SJSA1 (cell line): ENCODE results near the gene GPATCH11. TPM values are rescaled to one million over a fixed set of nuclear protein-coding genes. Genes with fewer than 3 reads are reported as not detected.
A peak's percentile ranks its signal among the peaks of the same experiment; 100 is the strongest.

ENCODE experiments used
- DNase-seq, 2 experiments: peaks; one replicate each; pipeline ENCODE4 v3.0.0-alpha.2; 2015 to 2020; ENCODE audit warnings: low spot score in 2 of 2, low read depth in 1 of 2
- H3K27ac ChIP-seq: fragments of 250-450 bp; sonication (Bioruptor Pico); 2 replicates; pipeline ENCODE4 v1.5.1; 2020; ENCODE audit warnings: mild to moderate bottlenecking, moderate library complexity
- H3K27me3 ChIP-seq: fragments of 250-450 bp; sonication (Bioruptor Pico); replicated peaks from 2 replicates; pipeline ENCODE4 v1.5.1; 2020; ENCODE audit warnings: mild to moderate bottlenecking, moderate library complexity
- H3K36me3 ChIP-seq: fragments of 250-450 bp; sonication (Bioruptor Pico); 2 replicates; pipeline ENCODE4 v1.5.1; 2020; ENCODE audit warnings: mild to moderate bottlenecking
- H3K4me1 ChIP-seq: fragments of 250-450 bp; sonication (Bioruptor Pico); replicated peaks from 2 replicates; pipeline ENCODE4 v1.6.1; 2021; ENCODE audit warnings: mild to moderate bottlenecking
- H3K4me3 ChIP-seq: fragments of 250-450 bp; sonication (Bioruptor Pico); 2 replicates; pipeline ENCODE4 v1.5.1; 2020; ENCODE audit warnings: mild to moderate bottlenecking
- H3K9me3 ChIP-seq: fragments of 250-450 bp; sonication (Bioruptor Pico); replicated peaks from 2 replicates; pipeline ENCODE4 v1.5.1; 2020; ENCODE audit warnings: mild to moderate bottlenecking
- total RNA-seq: library from RNA; depleted of rRNA; stranded (reverse); fragments of >200 nt; shearing (Covaris generic); gene quantifications from 2 replicates; pipeline ENCODE4 v1.2.3, GENCODE V29; 2014

The GPATCH11 gene
- total RNA-seq, 1 experiment from 2014 or later: 15.5 TPM

DNA sequence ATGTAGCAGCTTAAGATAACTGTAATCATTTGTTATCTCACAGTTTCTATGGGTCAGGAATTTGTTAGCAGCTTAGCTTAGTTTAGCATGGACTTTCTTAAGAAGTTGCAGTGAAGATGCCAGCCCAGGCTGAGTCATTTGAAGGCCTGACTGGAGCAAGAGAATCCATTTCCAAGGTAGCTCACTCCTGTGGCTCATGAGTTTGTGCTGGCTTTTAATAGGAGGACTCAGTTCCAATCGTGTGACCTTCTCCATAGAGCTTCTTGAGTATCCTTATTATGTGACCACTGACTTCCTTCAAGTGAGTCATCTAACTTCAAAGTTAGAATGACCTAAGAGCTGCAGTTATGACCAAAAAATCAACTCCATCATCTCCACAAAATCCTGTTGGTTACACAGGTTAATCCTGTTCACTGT, 1.4 kb downstream of the GPATCH11 start:
- no peak overlapping the region for H3K27ac ChIP-seq
- DNase-seq: peak in 1 of 2 experiments; percentile 10
- H3K36me3 ChIP-seq: peaks cover 25% of the 10 kb centered on the region
- peaks cover 15% of the 10 kb centered on the region for H3K4me1 ChIP-seq
- no peaks in the 10 kb centered on the region for H3K9me3 ChIP-seq
- H3K4me3 ChIP-seq: no peak overlapping the region
- no peaks in the 10 kb centered on the region for H3K27me3 ChIP-seq

DNA sequence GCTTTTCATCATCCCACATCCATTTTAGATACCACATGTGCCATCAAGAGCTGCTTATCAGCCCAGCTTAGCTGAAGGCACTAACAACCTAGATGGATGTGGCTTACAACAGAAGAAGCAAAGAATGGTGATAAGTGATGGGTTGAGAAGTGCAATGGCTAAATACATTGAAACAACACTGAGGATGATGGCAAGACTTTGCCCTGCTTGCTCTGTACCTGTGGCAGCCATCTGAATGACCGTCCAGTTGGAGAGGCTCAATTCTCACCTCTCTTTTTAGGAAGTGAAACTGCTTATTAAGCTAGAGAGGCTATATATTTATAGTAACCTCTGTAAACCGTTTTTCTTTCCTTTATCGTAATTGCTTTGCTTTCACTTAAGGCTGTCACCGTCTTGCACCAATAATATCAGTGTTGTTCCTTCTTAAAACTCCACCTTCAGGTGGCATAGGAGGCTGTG, 5.7 kb downstream of the GPATCH11 start:
- Histone ChIP-seq H3K9me3 (no peaks in the 10 kb centered on the region), H3K27me3 (no peaks in the 10 kb centered on the region), H3K4me3 (no peak overlapping the region), H3K27ac (no peak overlapping the region), H3K4me1 (peaks cover 9% of the 10 kb centered on the region), H3K36me3 (peaks cover 52% of the 10 kb centered on the region)
- no peak for DNase-seq

DNA sequence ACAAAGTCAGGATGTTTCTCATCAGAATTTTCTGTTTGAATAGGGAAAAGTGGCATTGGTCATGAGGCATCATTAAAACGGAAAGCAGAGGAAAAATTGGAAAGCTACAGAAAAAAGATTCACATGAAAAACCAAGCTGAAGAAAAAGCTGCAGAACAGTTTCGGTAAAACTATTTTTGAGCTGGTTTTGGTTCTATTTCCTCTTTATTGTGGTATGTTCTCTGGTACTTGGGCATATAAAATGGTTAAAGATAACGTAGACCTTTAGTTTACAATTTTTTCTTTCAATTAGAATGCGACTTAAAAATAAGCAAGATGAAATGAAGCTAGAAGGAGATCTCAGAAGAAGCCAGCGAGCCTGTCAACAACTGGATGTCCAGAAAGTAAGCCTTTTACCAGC, 7.6 kb downstream of the GPATCH11 start:
- Histone ChIP-seq H3K27me3 (no peaks in the 10 kb centered on the region), H3K4me3 (no peak overlapping the region), H3K27ac (no peak overlapping the region), H3K4me1 (no peaks in the 10 kb centered on the region), H3K9me3 (no peaks in the 10 kb centered on the region), H3K36me3 (peaks cover 62% of the 10 kb centered on the region)
- DNase-seq: no peak

DNA sequence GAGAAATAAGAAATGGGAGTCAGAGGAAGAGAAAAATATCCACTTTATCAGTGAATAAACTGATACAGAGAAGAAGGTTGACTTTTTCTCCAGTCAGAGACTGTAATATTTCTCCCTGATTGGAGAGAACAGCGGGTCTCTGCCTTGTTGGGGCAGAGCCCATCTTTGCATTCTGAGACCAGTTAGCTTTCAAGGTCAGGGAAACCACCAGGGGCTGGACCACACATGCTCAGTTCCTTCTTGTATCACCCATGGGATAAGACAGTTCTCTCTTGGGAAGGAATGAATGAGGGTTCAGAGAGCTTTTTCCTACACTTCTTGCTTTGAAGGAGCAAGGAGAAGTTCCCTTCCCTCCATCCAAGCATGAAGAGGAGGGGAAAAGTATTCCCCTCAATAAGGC, 12.2 kb downstream of the GPATCH11 start:
- no peaks in the 10 kb centered on the region for H3K4me1 ChIP-seq
- DNase-seq: no peak
- no peak overlapping the region for H3K4me3 ChIP-seq
- H3K27ac ChIP-seq: no peak overlapping the region
- peaks cover 62% of the 10 kb centered on the region for H3K36me3 ChIP-seq
- no peaks in the 10 kb centered on the region for H3K27me3 ChIP-seq
- no peaks in the 10 kb centered on the region for H3K9me3 ChIP-seq

DNA sequence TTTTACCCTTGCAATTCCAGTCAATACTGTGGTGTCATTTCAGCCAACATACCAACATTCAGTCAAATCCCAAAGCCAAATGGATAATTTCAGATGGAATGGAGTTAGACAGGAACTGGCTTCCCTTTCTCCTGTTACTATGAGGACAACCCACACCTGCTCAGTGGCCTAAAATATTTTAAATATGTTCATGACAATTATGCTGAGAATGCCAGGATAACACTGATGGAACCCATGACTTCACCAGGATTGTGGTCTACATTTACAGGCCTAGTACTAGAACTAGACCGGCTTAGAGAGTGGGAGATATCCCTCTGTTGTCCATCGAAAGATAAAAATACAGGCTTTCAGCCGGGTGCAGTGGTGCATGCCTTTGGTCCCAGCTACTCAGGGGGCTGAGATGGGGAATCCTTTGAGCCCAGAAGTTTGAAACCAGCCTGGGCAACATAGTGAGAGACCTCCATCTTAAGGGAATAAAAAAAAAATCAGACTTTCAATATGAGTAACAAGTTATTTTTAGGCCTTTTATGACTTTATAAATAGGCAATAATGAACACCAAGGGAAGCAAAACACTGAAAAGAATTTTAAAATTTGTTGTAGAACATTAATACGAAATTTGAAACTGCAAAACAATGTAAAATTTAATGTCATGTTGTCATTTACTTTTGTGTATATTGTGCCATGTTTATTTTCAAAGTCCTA, 14.2 kb downstream of the GPATCH11 start:
- no peak for DNase-seq
- no peak overlapping the region for H3K27ac ChIP-seq
- peaks cover 4% of the 10 kb centered on the region for H3K4me1 ChIP-seq

GRCh38 chr2:37100054-37100453, 15.7 kb downstream of the GPATCH11 start:
- H3K9me3 ChIP-seq: no peaks in the 10 kb centered on the region
- no peak overlapping the region for H3K27ac ChIP-seq
- H3K4me1 ChIP-seq: peaks cover 16% of the 10 kb centered on the region
- H3K27me3 ChIP-seq: no peaks in the 10 kb centered on the region
- peaks cover 36% of the 10 kb centered on the region for H3K36me3 ChIP-seq
- DNase-seq: no peak
- no peak overlapping the region for H3K4me3 ChIP-seq

More for the DNA sequence above, 14.2 kb downstream of the GPATCH11 start:
- no peaks in the 10 kb centered on the region for H3K27me3 ChIP-seq
- no peaks in the 10 kb centered on the region for H3K9me3 ChIP-seq
- peaks cover 48% of the 10 kb centered on the region for H3K36me3 ChIP-seq
- no peak overlapping the region for H3K4me3 ChIP-seq

GRCh38 chr2:37102588-37102987, 18.3 kb downstream of the GPATCH11 start:
- DNase-seq: no peak
- H3K27me3 ChIP-seq: no peaks in the 10 kb centered on the region
- no peak overlapping the region for H3K27ac ChIP-seq
- H3K36me3 ChIP-seq: peaks cover 31% of the 10 kb centered on the region
- H3K4me3 ChIP-seq: no peak overlapping the region
- no peaks in the 10 kb centered on the region for H3K9me3 ChIP-seq
- peaks cover 16% of the 10 kb centered on the region for H3K4me1 ChIP-seq

DNA sequence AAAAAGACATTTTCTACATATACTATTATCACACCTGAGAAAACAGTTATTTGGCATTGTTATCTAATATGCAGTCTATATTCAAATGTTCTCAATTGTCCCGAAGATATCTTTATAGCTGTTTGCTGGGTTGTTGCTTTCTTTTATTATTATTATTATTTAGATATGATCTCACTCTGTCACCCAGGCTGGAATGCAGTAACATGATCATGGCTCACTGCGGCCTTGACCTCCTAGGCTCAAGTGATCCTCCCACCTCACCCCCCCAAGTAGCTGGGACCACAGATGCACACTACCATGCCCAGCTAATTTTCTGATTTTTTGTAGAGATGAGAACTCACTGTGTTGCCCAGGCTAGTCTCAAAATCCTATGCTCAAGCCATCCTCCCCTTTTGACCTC, 19.9 kb downstream of the GPATCH11 start:
- Histone ChIP-seq H3K27ac (peak overlapping the region; percentile 56), H3K27me3 (no peaks in the 10 kb centered on the region)
- DNase-seq: peak in 1 of 2 experiments; percentile 11

GRCh38 chr2:37105150-37105549, 20.8 kb downstream of the GPATCH11 start:
- H3K9me3 ChIP-seq: no peaks in the 10 kb centered on the region
- no peak overlapping the region for H3K4me3 ChIP-seq
- no peak overlapping the region for H3K27ac ChIP-seq
- DNase-seq: no peak
- H3K36me3 ChIP-seq: peaks cover 44% of the 10 kb centered on the region
- peaks cover 16% of the 10 kb centered on the region for H3K4me1 ChIP-seq
- no peaks in the 10 kb centered on the region for H3K27me3 ChIP-seq

More for the DNA sequence above, 19.9 kb downstream of the GPATCH11 start:
- peaks cover 16% of the 10 kb centered on the region for H3K4me1 ChIP-seq
- no peaks in the 10 kb centered on the region for H3K9me3 ChIP-seq
- H3K4me3 ChIP-seq: no peak overlapping the region
- peaks cover 38% of the 10 kb centered on the region for H3K36me3 ChIP-seq

GRCh38 chr2:37109523-37109922, 25.2 kb downstream of the GPATCH11 start:
- DNase-seq: no peak
- Histone ChIP-seq H3K36me3 (peaks cover 47% of the 10 kb centered on the region), H3K27ac (no peak overlapping the region), H3K4me1 (peaks cover 2% of the 10 kb centered on the region), H3K4me3 (no peak overlapping the region), H3K9me3 (no peaks in the 10 kb centered on the region), H3K27me3 (no peaks in the 10 kb centered on the region)

DNA sequence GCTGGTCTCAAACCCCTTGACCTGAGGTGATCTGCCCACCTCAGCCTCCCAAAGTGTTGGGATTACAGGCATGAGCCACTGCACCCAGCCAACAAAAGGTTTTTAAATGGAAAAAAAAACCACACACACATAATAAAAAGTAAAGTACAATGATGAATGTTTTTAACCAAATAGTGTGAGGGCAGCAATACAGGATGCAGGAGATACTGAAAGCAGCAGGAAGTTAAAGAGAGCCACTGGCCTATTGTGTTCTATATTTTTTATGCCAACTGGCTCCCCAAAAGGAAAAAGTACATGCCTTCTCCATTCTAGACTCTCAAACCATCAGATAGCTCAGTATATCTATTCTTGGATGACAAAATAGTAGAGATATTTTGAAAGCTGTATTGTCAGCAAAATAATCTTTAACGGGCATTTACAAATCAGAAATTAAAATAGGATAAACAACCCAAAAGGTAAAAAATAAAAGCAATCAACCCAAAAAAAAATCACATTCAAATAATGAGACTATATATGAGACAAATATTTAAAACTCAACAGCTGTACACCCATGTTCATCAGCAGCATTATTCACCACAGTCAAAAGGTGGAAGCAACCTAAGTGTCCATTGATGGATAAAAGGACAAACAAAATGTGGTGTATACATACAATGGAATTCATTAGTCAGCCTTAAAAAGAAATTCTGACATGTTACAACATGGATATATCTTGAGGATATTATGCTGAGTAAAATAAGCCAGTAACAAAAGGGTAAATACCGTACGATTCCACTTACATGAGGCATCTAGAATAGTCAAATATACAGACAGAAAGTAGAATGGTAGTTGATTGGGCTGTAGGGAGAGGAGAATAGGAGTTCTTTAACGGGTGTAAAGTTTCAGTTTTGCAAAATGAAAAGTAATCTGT, 26.2 kb downstream of the GPATCH11 start:
- no peak for DNase-seq

DNA sequence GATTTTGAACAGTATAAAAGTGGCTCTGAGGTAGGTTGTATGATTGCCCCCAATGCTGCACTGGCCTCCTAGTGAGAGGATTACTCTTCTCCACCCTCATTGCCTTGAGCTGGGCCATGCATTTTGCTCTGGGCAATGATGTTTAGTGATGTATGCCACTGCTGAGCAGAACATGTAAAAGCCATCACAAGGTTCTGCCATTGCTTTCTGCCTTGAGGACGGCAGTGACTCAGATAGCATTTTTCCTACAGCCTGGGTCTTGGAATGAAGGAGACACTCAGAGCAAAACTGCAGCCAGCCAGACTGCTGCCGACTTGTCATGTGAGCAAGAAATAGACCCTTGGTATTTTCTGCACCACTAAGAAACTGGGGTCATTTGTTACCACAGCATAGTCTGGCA, 27.6 kb downstream of the GPATCH11 start:
- H3K27me3 ChIP-seq: no peaks in the 10 kb centered on the region
- no peak overlapping the region for H3K27ac ChIP-seq
- H3K9me3 ChIP-seq: no peaks in the 10 kb centered on the region
- H3K36me3 ChIP-seq: peaks cover 52% of the 10 kb centered on the region
- H3K4me1 ChIP-seq: no peaks in the 10 kb centered on the region; the same call in 1 of the 2 replicates
- no peak overlapping the region for H3K4me3 ChIP-seq
- no peak for DNase-seq

More for the DNA sequence above, 26.2 kb downstream of the GPATCH11 start:
- H3K4me1 ChIP-seq: no peaks in the 10 kb centered on the region; the same call in 1 of the 2 replicates
- peaks cover 49% of the 10 kb centered on the region for H3K36me3 ChIP-seq
- H3K4me3 ChIP-seq: no peak overlapping the region
- no peaks in the 10 kb centered on the region for H3K27me3 ChIP-seq
- no peak overlapping the region for H3K27ac ChIP-seq
- H3K9me3 ChIP-seq: no peaks in the 10 kb centered on the region

GRCh38 chr2:37117566-37117965, 33.2 kb downstream of the GPATCH11 start:
- H3K4me3 ChIP-seq: no peak overlapping the region
- H3K9me3 ChIP-seq: no peaks in the 10 kb centered on the region
- no peak overlapping the region for H3K27ac ChIP-seq
- peaks cover 38% of the 10 kb centered on the region for H3K36me3 ChIP-seq
- DNase-seq: no peak
- no peaks in the 10 kb centered on the region for H3K27me3 ChIP-seq
- no peaks in the 10 kb centered on the region for H3K4me1 ChIP-seq

- DNase-seq: no peak
Observed at GRCh38 chr2:37119157-37119556, 34.8 kb downstream of the GPATCH11 start.

More at GRCh38 chr2:37119157-37119556, 34.8 kb downstream of the GPATCH11 start:
- no peaks in the 10 kb centered on the region for H3K27me3 ChIP-seq
- H3K36me3 ChIP-seq: peaks cover 45% of the 10 kb centered on the region
- H3K9me3 ChIP-seq: no peaks in the 10 kb centered on the region
- H3K4me3 ChIP-seq: no peak overlapping the region
- no peak overlapping the region for H3K27ac ChIP-seq
- no peaks in the 10 kb centered on the region for H3K4me1 ChIP-seq
